LHCN-M2 (cell line): Measurements from ENCODE around the gene TMEM30A. TPM values are rescaled to one million over a fixed set of nuclear protein-coding genes. Genes with fewer than 3 reads are reported as not detected.

Experiments
- DNase-seq: peaks from one replicate; pipeline ENCODE4 v3.0.0-alpha.2; 2012; ENCODE audit warnings: low read depth
- polyA plus RNA-seq: library from polyadenylated mRNA; unstranded; fragments of >200 nt; gene quantifications from one replicate; pipeline ENCODE4 v1.2.1, GENCODE V29; 2012; ENCODE audit warnings: missing spikeins
- total RNA-seq: library from RNA; depleted of rRNA; stranded (reverse); fragments of >200 nt; gene quantifications from 2 replicates; pipeline ENCODE4 v1.2.3, GENCODE V29; 2014; rRNA removed

TMEM30A gene
- 107 and 111 TPM in 2 replicates for total RNA-seq
- 31.8 TPM for polyA plus RNA-seq

DNA sequence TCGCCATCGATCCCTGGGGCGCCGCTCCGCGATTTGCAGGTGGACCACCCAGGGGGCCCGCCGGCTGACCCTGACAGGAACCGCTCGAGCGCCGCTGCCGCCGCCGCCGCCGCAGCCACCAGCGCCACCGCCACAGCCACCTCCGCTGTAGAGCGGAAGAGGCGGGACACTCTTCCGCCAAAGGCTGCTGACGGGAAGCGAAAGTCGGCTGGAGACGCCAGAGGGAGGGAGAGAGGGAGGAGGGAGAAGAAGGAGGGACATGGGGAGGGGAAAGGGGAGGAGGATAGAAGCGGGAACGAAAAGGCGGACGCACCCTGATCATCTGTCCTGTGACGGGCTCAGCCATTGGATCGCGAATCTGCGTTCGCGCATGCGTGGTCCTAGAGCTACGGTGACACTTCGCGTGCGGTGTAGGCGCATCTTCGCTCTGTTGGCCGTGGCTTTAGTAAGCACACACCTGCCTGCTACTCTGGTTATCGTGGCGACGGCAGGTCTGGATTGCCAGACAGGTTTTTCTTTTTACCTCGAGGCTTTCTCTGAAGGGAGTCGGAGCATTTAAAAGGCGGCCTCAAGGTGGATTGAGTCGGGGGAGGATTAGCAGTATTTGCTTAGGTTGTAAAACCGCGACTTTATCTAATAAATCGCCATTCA is at the start of gene TMEM30A:
TSS of gene TMEM30A (minus strand) at position 161 of the 651 bp plus-strand sequence. CDS start at position 7, 154 bp downstream.
- DNase-seq = peak; percentile 98

DNA sequence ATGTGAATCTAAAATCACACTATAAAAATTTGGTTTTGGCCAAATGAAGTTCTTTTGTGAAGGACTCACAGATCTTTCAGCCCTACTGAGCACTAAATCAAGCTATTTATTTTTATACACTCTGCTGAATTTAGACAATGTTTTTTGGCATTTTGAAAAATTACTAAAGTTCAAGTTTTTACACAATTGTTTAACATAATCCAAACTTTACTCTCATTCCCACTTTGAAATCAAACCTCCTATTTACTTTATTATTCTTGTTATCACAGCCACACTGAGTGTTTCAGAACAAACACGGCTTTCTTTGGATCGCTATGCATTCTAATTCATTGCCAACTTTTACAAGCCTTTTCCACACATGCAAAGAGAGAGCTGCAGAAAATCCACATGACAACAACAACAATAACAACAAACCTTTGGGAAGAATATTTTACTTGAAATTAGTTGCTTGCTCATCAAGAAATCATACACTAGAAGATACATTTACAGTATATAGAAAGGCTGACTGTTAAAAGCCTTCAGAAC is 49.1 kb upstream of the TMEM30A start:
- no peak for DNase-seq

DNA sequence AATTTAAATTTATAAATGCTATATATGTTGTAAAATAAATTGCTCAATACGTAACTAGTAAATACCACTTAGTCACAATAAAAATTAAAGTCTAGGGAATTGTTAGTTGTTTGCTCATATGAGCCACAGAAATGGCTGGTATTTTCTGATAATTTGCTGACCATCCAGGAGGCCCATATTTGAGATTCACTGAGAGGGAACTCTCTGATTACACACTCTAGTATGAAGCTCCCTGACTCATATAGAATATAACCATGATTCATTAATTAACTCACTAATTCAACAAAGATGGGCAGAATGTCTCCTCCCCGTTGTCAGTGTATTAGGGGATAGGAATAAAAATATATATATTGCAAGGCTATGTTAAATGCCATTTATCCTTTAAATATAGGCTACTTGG is 46.6 kb upstream of the TMEM30A start:
- DNase-seq = no peak

DNA sequence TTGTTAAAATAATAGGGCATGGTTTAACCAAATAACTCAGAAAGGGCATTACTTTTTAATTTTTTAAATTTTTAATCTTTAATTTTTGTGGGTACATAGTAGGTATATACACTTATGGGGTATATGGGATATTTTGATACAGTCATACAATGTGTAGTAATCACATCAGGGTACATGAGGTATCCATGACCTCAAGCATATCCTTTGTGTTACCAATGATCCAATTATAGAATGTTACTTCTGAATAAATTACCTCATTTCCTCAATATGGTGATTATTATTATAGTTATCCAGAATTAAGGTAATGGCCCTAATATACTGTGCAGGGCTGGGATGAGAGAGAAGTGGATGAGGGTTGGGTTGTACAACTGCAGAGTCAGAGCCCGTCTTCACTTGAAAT is 45.1 kb upstream of the TMEM30A start:
- DNase-seq = no peak

DNA sequence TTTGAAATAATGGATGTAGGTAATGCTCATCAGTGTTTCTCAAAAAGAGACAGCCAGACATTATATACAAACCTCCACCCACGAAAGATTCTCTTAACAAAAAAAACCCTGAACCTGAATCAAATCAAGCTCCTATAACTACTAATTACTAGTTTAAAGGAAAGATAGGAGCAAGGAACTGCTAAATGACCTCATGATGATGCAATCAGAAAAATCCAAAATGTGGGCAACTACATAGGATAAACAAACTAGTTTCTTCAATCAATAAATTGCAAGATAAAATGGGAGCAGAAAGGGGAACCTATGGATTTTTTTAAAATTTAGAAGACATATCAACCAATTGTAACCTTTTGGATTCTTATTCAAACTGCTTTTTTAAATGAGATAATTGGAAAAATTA is 43.2 kb upstream of the TMEM30A start:
- no peak for DNase-seq

DNA sequence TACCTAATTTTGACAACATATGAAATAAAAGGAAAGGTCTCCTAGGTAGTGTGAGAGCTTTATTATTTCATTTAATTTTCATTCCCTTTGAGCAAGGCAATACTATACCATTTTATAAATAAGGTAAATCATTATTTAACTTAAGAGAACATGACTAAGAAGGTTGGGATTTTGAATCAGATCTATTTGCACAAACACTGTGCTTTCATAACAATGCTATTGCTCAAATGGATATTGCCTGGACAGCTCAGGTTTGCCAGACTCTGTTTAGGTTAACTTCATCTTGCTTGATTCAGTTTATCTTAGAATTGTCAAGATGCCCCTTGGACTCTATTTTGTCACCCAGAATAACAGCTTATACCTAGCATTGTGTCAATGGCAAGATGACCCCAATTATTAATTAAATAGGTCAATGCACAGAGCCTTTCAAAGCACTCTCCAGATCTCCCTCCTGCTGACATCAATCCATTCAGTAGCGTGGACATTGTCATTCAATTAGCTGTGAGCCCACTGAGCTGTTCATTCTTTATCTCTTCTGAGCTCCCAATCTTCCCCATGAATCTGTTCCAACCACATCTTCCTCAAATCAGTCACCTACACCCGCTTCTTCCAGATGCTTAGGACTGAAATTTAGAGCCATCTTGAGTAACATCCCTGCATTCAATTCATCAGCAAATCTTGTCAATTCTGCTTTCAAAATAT is 42.1 kb upstream of the TMEM30A start:
- DNase-seq = no peak

DNA sequence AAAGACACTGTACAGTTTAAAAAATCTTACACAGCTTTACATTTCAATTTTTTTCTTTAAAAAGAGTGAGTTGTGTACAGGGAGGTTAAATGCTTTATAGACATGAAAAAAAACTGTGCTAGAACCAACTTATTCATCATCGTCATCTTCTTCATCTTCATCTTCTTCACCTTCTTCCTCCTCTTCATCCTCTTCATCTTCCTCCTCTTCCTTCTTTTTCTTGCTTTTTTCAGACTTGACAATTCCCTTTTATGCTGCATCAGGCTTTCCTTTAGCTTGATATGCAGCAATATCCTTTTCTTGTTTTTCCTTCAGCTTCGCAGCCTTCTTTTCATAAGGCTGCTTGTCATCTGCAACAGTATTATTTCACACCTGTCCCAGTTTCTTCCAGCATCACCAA is 34.3 kb upstream of the TMEM30A start:
- DNase-seq = no peak

DNA sequence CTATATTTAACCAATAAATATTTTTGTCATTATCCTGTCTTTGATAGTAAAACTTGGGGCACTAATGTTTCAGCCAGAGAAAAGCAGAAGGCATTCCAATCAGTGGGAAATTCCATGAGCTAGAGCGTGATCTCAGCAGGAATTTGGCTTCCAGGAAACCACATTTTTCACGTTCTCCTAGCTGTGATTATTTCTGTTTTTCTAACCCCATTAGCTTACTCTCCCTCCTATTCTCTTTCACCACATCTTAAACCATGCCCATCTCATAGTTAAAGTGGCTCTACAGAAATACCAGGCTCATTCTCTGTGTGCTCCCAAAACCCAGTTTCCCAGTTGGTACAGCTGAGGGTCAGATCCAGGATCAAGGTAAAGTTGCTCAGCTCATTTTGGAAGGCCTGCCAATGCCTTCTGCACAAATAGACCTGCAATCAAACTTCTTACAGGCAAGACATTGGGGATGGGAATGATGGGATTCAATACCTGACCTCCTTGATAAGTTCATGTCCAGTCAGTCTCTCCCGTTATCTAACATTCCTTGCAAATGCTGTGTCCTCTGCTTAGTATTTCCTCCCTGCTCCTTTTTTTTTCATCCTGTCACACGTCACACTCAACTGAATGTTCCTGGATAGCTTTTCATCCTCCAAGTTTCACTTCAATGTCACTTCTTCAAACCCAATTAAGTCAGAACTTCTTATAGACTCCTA is 33.1 kb upstream of the TMEM30A start:
- DNase-seq = peak; percentile 15

DNA sequence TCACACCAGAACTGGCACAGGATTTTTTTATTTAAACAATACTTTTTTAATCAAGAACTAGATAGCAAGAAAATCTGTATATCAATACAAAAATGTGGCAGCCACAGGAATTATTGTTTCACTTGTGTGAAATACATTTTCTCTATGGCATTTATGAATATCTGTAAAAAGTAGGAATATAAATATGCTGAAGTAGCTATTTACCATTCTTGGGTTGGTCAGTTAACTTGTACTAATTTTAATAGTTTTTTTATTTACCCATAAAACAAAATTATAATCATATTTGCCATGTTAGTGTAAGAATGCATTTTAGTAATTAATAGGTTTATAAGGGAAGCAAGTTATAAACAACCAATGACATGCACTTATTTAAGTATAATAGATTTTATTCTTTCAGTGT is 31.4 kb upstream of the TMEM30A start:
- DNase-seq = no peak

DNA sequence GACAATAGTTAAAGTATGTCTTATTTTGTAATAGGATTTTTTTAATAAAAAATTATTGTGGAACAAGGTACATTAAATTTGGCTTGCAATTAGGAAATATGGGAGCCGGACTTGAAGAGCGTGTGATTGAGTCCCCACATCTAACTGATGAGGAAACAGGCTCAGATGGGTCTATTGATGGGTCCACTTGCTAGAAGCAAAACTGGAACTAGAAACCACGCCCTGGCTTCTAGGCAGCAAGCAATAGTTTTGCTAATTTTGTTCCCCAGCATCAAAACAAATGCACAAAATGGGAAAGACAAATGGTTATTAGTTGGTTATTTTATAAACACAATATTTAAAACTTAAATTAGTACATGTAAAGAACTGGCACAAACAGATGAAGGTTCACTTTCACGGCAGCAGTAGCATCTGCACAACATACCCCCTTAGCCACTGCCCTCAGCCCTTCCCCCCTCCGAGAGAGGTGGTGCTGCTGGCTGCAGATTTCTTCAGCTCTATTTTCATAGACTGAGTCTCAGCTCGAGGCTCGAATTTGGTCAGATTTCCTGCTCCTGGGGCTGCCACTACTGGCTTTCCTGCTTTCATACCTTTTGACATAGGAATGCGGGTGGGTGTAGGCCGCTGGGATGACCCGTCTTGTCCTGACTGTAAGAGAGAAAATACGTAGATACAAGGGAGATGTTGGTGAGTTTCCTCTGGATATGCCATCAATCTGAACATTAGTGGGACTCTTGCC is 23.8 kb upstream of the TMEM30A start:
- DNase-seq = no peak

DNA sequence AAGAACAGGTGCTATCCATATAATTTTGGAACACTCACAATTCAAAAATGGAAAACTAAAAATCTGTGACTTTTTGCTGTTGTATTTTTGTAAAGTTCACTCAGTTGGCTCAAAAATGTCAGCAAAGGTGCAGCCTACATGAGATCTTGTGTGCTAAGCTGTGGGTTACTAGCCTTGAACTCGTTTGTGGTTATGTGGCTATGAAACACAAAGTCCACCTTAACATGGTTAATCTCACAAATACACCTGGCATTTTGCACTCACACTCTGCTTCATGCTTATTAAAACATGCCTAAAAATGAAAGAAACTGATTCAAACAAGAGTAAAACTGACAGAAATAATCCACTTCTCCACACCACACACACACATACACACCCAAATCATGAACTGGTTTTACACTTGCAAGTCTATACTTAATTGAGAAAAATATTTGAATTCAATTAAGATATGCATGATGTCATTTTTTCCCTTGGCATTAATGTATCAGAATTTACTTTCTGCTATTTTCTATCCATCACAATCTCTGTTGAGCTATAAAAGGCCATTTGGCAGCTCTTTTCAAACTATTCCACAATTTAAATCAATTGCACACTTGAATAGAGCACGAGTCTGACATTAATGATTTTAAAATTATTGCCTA is 22.9 kb upstream of the TMEM30A start:
- DNase-seq = no peak

DNA sequence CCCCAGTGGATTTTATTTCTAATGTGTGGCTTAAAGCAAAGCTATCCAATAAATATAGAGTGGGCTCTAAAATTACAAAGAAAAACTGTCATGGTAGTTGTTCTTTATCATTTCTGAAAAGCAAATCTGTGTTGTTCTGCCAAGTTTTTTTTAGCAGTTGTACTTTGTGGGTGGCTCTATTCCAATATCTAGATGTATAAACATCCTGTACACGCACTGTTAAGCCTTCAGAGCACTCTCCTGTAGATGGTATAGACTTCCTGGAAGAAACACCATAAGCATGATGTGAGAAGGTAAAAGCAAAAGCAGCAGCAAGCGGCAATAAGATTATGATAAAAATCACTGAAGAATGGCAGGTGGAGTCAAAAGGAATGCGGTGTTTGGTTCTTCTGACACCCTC is 21.5 kb upstream of the TMEM30A start:
- DNase-seq = no peak

DNA sequence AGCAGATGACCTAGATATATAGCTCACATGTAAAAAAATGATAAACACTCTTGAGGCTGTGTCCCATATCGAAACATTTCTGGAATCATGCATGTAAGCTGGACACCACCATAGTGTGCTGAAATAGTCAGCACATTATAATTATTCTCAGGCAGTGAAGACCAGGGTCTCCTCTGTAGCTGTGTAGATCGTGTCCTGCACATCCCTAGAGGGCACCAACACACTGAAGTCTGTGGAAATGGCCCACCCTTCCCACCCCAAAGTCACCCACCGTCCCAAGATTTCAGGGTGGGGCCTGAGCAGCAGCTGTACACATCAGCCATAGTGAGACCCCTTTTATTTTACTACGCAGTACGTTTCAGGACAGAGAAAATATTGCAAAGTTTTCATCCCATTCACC is 21.0 kb upstream of the TMEM30A start:
- no peak for DNase-seq

DNA sequence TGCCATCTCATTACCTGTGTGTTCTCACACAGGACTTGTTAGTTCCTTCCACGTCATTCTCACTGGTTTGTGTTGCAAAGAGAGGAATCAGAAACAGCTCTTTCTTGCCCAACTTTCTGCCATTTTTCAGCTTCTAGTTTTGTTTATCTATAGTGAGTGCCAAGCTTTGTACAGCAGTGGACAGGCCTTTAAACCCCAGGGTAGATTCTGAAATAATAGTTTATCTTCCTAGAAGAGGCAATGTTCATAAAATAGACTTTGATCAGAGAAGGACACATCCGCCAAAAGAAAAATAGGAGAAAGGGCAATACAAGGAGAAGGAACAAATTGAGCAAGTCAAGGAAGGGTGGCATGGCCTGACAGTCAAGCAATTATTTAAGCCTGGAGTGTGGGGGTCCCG is 17.7 kb upstream of the TMEM30A start:
- DNase-seq = no peak

DNA sequence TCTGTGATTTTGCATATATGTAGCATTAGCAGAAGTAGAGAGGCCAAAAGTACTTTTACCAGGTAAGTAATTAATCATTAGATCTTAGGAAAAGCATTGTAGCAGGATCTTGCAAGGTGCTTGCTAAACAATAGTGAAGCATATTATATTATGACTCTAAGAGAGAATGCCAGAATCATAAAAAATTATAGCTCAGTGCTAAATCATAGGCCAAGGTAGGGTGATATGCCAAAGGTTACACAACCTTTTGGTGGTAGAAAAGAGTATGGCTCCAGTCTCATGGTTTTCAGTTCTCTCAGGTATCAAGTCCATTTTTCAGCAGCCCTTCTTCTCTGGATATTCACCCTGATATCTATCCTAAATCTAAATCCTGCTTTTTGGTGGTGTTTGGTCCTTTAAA is 16.9 kb upstream of the TMEM30A start:
- DNase-seq = no peak

DNA sequence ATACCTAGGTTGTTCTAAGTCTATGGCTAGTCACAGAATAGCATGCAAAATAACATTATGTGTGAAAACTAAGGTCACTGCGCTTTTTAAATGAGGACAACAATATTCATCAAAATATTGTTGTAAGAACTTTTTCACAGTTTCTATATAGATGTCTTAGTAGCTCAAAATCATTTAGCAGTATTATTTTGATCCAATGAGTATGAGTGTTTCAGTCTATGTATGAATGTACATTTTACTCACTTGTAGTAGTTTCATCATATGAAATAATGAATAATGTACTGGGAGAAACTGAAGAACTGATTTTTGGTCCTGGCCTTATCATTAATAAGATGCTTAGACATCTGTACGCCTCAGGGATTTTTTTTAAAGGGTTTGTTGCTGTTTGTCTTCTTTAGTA is 16.5 kb upstream of the TMEM30A start:
- DNase-seq = no peak

DNA sequence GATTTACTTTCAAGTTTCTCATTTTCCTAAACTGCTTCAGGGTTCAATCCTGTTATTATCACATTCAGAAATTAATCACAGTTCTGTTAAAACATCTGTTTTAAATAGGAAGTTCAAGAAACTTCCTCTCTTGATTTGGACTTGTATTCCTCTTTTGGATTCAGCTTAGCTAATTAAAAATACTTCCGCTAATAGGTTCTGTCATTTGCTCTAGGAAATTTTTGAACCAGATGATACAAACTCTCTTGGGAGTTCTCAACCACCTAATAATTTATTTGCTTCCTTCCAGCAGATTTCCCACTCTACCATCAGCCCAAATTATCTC is 15.9 kb upstream of the TMEM30A start:
- no peak for DNase-seq

DNA sequence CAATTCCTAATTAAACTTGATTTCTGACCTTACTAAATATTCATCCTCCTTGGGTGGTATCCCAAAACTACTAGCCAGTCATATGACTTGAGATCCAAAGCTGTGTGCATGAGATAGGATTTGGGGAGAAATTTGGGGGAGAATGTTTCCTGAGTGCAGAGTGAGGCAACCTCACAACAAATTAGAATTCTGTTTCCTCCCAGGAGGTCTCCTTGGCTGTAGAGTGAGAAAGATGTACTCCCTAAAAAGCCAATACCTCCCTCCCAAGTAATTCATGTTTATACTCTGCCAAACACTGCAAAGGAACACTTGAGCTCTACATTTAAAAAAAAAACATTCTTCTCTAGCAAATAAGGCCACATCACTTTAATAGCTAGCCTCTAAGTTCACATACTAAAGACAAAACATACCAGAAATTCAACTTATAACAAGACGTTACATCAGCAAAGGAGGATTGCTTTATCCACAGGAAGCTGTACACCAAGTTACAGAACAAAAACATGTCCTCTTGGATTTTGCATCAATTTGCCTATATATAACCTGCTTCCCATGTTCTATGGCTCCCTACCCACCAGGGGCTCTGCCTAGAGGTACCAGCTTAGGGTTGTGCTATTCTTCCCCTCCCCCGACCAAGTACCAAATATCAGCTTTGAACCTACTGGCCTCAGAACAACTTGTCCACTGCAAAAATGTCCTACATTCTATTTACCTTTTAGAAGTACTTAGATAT is 15.4 kb upstream of the TMEM30A start:
- no peak for DNase-seq

DNA sequence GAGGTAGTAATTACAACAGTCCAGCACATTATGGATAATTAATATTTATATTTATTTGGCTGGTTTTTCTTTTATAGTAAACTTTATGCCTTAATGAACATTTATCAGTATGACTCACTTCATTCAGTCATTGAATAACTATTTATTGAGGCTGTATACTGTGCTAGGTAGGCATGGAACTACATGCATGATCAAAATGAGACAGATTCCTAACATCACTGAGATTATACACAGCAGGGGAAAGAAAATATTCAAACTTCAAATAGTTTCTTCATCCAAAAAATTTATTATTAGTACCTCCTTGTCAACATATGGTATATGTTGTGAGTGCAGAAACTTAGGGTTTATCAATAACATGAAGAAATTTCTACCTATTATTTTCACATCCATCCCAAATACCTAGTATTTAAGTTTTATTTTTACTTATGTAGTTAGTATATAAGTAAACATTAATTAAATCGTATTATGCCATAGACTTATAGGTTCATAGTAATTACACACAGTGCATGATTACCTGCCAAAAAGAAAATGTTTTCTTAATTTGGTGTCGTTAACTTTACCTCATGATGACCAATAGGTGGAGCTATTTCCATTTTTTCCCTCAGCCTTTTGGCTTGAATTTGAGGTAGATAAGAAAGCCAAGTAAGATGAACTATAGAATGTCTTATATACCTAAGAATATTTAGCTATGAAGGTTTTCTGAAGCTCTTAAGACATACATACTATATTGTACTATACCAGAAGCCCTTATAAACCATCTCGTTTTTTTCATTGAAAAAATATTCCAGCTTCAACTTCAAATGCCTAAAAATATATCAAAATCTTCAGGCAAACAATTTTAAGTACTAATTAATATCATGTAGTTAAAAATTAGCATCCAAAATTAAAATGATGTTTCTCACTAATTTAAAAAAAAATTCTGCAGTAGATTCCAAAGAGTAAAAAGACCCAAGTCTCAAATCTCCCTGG is 12.5 kb upstream of the TMEM30A start:
- DNase-seq = peak; percentile 45

DNA sequence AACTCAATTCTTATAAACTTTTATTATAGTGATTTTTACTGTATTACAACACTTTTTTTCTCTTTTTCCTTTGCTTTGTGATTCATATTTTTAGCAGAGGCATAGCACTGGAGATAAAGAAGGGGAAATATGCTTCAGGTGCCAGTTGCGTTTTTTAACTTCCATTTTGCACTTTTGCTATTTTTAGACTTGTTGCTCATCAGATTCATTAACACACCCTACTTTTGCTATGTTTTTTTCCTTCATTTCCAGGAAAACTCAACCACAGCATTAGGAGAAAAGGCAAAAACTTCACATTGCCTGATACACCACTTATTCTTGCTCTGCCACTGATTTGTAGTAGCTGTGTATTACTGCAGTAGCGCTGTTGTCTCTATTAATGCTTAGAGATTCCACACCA is 8.0 kb upstream of the TMEM30A start:
- no peak for DNase-seq
